Measurements from ENCODE around the gene C1RL.

Gene C1RL

DNA sequence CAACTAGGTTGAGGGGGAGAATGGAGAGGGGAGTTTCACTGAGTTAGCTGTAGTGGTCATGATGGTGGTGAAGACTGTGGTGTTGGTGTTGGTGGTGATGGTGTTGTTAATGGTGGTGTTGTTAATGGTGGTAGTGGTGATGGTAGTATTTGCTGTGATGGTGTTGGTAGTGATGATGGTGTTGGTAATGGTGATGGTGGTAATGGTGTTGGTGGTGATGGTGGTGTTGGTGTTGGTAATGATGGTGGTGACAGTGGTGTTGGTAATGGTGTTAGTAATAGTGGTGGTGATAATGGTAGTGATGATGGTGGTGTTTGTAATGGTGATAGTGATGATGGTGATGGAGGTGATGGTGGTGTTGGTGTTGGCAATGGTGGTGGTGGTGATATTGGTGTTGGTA is 25.9 kb downstream of the C1RL start:
- Histone ChIP-seq H4K20me1 (ENCODE audit: insufficient read depth, low read length) (no peaks in the 10 kb centered on the region), H3K4me2 (ENCODE audit: low read length) (no peak overlapping the region), H3F3A (ENCODE audit: insufficient read depth, low read length) (no peaks in the 10 kb centered on the region), H3K4me1 (ENCODE audit: insufficient read depth, low read length, severe bottlenecking) (no peaks in the 10 kb centered on the region), H3K9me2 (ENCODE audit: low read depth, low read length) (no peaks in the 10 kb centered on the region), H3K27me3 (ENCODE audit: insufficient read depth, low read length) (no peaks in the 10 kb centered on the region), H3K36me3 (ENCODE audit: insufficient read depth, low read length) (no peaks in the 10 kb centered on the region), H3K9me3 (ENCODE audit: low read length) (no peaks in the 10 kb centered on the region), H3K9ac (ENCODE audit: low read length) (no peak overlapping the region), H3K79me2 (ENCODE audit: insufficient read depth, low read length) (no peaks in the 10 kb centered on the region), H3K4me3 (ENCODE audit: low read depth, low read length, poor library complexity, severe bottlenecking) (no peak overlapping the region), H2AFZ (ENCODE audit: low read length) (no peak overlapping the region), H3K27ac (ENCODE audit: low read depth, low read length, poor library complexity, severe bottlenecking) (no peak overlapping the region)
- no peak for TF ChIP-seq EZH2 (IDR thresholded peaks at IDR 0.05; ENCODE audit: borderline replicate concordance, low read length)
- no peak for TF ChIP-seq CTCF (IDR thresholded peaks at IDR 0.05; ENCODE audit: low read length)

DNA sequence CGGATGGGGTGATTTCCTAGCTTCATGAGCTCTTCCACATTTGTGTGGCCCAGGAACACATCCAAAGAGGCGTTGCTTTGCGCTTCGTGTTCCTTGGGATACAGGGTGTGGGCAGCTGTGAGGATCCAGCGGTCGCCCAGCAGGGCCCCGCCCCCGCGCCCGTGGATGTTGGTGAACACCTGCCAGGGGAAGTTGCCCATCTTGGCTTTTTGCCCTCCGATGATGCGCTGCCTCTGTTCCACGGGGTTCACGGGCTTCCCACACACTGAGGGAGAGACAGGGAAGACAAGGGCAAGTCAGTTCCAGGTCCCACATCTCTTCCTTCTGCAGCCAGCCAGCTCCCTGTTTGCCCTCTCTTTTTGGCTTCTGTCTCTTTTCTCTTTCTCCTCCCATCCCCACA is 28.0 kb downstream of the C1RL start:
- H3F3A ChIP-seq (ENCODE audit: insufficient read depth, low read length): no peaks in the 10 kb centered on the region
- H3K9ac ChIP-seq (ENCODE audit: low read length): no peak overlapping the region
- no peak overlapping the region for H2AFZ ChIP-seq (ENCODE audit: low read length)
- no peak overlapping the region for H3K4me3 ChIP-seq (ENCODE audit: low read depth, low read length, poor library complexity, severe bottlenecking)
- no peak overlapping the region for H3K4me2 ChIP-seq (ENCODE audit: low read length)
- no peak overlapping the region for H3K27ac ChIP-seq (ENCODE audit: low read depth, low read length, poor library complexity, severe bottlenecking)
- no peaks in the 10 kb centered on the region for H3K9me3 ChIP-seq (ENCODE audit: low read length)
- no peaks in the 10 kb centered on the region for H3K36me3 ChIP-seq (ENCODE audit: insufficient read depth, low read length)
- no peaks in the 10 kb centered on the region for H3K79me2 ChIP-seq (ENCODE audit: insufficient read depth, low read length)
- H4K20me1 ChIP-seq (ENCODE audit: insufficient read depth, low read length): no peaks in the 10 kb centered on the region
- TF ChIP-seq EZH2 (IDR thresholded peaks at IDR 0.05; ENCODE audit: borderline replicate concordance, low read length) (no peak), CTCF (IDR thresholded peaks at IDR 0.05; ENCODE audit: low read length) (no peak)
- H3K27me3 ChIP-seq (ENCODE audit: insufficient read depth, low read length): no peaks in the 10 kb centered on the region
- no peaks in the 10 kb centered on the region for H3K9me2 ChIP-seq (ENCODE audit: low read depth, low read length)
- no peaks in the 10 kb centered on the region for H3K4me1 ChIP-seq (ENCODE audit: insufficient read depth, low read length, severe bottlenecking)

GRCh38 chr12:7079826-7080125 is 29.2 kb downstream of the C1RL start:
- H3K9me3 ChIP-seq (ENCODE audit: low read length): no peaks in the 10 kb centered on the region
- H3K9ac ChIP-seq (ENCODE audit: low read length): no peak overlapping the region
- no peaks in the 10 kb centered on the region for H4K20me1 ChIP-seq (ENCODE audit: insufficient read depth, low read length)
- no peak overlapping the region for H3K4me2 ChIP-seq (ENCODE audit: low read length)
- no peak overlapping the region for H3K27ac ChIP-seq (ENCODE audit: low read depth, low read length, poor library complexity, severe bottlenecking)
- no peak overlapping the region for H2AFZ ChIP-seq (ENCODE audit: low read length)
- H3K4me3 ChIP-seq (ENCODE audit: low read depth, low read length, poor library complexity, severe bottlenecking): no peak overlapping the region
- H3F3A ChIP-seq (ENCODE audit: insufficient read depth, low read length): no peaks in the 10 kb centered on the region
- H3K9me2 ChIP-seq (ENCODE audit: low read depth, low read length): no peaks in the 10 kb centered on the region
- no peaks in the 10 kb centered on the region for H3K36me3 ChIP-seq (ENCODE audit: insufficient read depth, low read length)
- no peaks in the 10 kb centered on the region for H3K4me1 ChIP-seq (ENCODE audit: insufficient read depth, low read length, severe bottlenecking)
- no peaks in the 10 kb centered on the region for H3K79me2 ChIP-seq (ENCODE audit: insufficient read depth, low read length)
- TF ChIP-seq EZH2 (IDR thresholded peaks at IDR 0.05; ENCODE audit: borderline replicate concordance, low read length): no peak
- no peak for TF ChIP-seq CTCF (IDR thresholded peaks at IDR 0.05; ENCODE audit: low read length)
- H3K27me3 ChIP-seq (ENCODE audit: insufficient read depth, low read length): no peaks in the 10 kb centered on the region
